Measurements from ENCODE around the gene HUS1B. TPM values are rescaled to one million over a fixed set of nuclear protein-coding genes. Genes with fewer than 3 reads are reported as not detected.

HUS1B gene
- total RNA-seq, 3 donors from 2014 or later = 1.2 to 1.3 (median 1.3) TPM

- no peaks in the 10 kb centered on the region for H3K9me3 ChIP-seq
- peak; percentile 89 to 93 (median 92) for DNase-seq
- intact Hi-C loops (cut with DNase I, micrococcal nuclease) = no loop called here
- H3K4me3 ChIP-seq = peak within 1 kb of the TSS; percentile 95
- ATAC-seq = peak; percentile 98
- peaks cover 13% of the 10 kb centered on the region for H3K4me1 ChIP-seq (ENCODE audit: low read depth)
- no peak for TF ChIP-seq CTCF (IDR thresholded peaks at IDR 0.05)
- no peaks in the 10 kb centered on the region for H3K36me3 ChIP-seq (ENCODE audit: low read depth)
These were observed 36.2 kb upstream of the HUS1B start, which contains the start of gene EXOC2 for GRCh38 chr6:692858-693722. EXOC2 (minus strand) TSS chr6:693139; CDS start chr6:637818, 55,321 bp downstream.

GRCh38 chr6:692356-692851, 35.5 kb upstream of the HUS1B start:
- Histone ChIP-seq H3K4me1 (ENCODE audit: low read depth) (peaks cover 13% of the 10 kb centered on the region), H3K4me3 (peak overlapping the region; percentile 95), H3K9me3 (no peaks in the 10 kb centered on the region), H3K36me3 (ENCODE audit: low read depth) (no peaks in the 10 kb centered on the region)
- intact Hi-C loops (cut with DNase I, micrococcal nuclease) = no loop called here
- no peak for TF ChIP-seq CTCF (IDR thresholded peaks at IDR 0.05)
- DNase-seq = peak; percentile 61 to 73 (median 72)
- ATAC-seq = peak; percentile 83

- peaks cover 13% of the 10 kb centered on the region for H3K4me1 ChIP-seq (ENCODE audit: low read depth)
- no peak for ATAC-seq
- no peak for TF ChIP-seq CTCF (IDR thresholded peaks at IDR 0.05)
These were observed 32.3 kb upstream of the HUS1B start for GRCh38 chr6:689223-689622.

GRCh38 chr6:686497-686896, 29.6 kb upstream of the HUS1B start:
- H3K4me3 ChIP-seq = no peak overlapping the region
- ATAC-seq (no peak), DNase-seq (no peak)
- TF ChIP-seq CTCF (IDR thresholded peaks at IDR 0.05) = no peak
- intact Hi-C loops (cut with DNase I, micrococcal nuclease) = no loop called here
- H3K4me1 ChIP-seq (ENCODE audit: low read depth) = peaks cover 7% of the 10 kb centered on the region
- no peaks in the 10 kb centered on the region for H3K9me3 ChIP-seq
- H3K36me3 ChIP-seq (ENCODE audit: low read depth) = no peaks in the 10 kb centered on the region

More at GRCh38 chr6:689223-689622, 32.3 kb upstream of the HUS1B start:
- intact Hi-C loops (cut with DNase I, micrococcal nuclease) = no loop called here
- Histone ChIP-seq H3K4me3 (no peak overlapping the region), H3K36me3 (ENCODE audit: low read depth) (no peaks in the 10 kb centered on the region), H3K9me3 (no peaks in the 10 kb centered on the region)
- DNase-seq = no peak

- Histone ChIP-seq H3K4me1 (ENCODE audit: low read depth) (peaks cover 4% of the 10 kb centered on the region), H3K9me3 (no peaks in the 10 kb centered on the region), H3K4me3 (no peak overlapping the region), H3K36me3 (ENCODE audit: low read depth) (no peaks in the 10 kb centered on the region)
- intact Hi-C loops (cut with DNase I, micrococcal nuclease) = no loop called here
- ATAC-seq = no peak
- no peak for DNase-seq
- no peak for TF ChIP-seq CTCF (IDR thresholded peaks at IDR 0.05)
These were observed 28.1 kb upstream of the HUS1B start for GRCh38 chr6:684831-685636.
